SK-N-MC (cell line): ENCODE results near the gene RASA3.

Experiments used
- DNase-seq: peaks from one replicate; pipeline ENCODE4 v3.0.0-alpha.2; 2011; ENCODE audit warnings: low read depth, low spot score
- H3K27ac ChIP-seq: fragments of 200-600 bp; sonication (generic); 2 replicates; pipeline ENCODE4 v1.5.1; 2016; ENCODE audit warnings: mixed run types
- H3K36me3 ChIP-seq: fragments of 200-600 bp; sonication (generic); 2 replicates; pipeline ENCODE4 v1.6.1; 2017; ENCODE audit warnings: antibody characterized with exemption, low read length, mixed read lengths; ENCODE audit not compliant: insufficient read depth
- H3K4me3 ChIP-seq: fragments of 200-600 bp; sonication (generic); 2 replicates; pipeline ENCODE4 v1.5.1; 2016
- H3K9ac ChIP-seq: fragments of 200-600 bp; sonication (generic); 2 replicates; pipeline ENCODE4 v1.8.0; 2017; ENCODE audit warnings: mixed run types, mixed read lengths; ENCODE audit not compliant: insufficient read length
- H3K9me3 ChIP-seq: fragments of 200-600 bp; sonication (generic); 2 replicates; pipeline ENCODE4 v1.6.1; 2017; ENCODE audit warnings: low read depth, mild to moderate bottlenecking, antibody characterized with exemption, low read length, moderate library complexity, mixed read lengths
- EZH2 ChIP-seq: fragments of 200-600 bp; sonication (generic); IDR thresholded peaks from one replicate; pipeline ENCODE4 v1.6.1; 2017; ENCODE audit warnings: antibody characterized with exemption
- FOXP2 ChIP-seq: optimal IDR thresholded peaks from 2 replicates; pipeline ENCODE3; 2011; ENCODE audit warnings: mild to moderate bottlenecking, moderate library complexity; ENCODE audit not compliant: insufficient read depth; ENCODE audit errors: extremely low read length, control extremely low read depth
- POLR2AphosphoS5 ChIP-seq: IDR thresholded peaks from 2 replicates; pipeline ENCODE4 v1.6.1; 2012; ENCODE audit warnings: mild to moderate bottlenecking, low read depth, low read length, borderline replicate concordance

Gene RASA3

DNA sequence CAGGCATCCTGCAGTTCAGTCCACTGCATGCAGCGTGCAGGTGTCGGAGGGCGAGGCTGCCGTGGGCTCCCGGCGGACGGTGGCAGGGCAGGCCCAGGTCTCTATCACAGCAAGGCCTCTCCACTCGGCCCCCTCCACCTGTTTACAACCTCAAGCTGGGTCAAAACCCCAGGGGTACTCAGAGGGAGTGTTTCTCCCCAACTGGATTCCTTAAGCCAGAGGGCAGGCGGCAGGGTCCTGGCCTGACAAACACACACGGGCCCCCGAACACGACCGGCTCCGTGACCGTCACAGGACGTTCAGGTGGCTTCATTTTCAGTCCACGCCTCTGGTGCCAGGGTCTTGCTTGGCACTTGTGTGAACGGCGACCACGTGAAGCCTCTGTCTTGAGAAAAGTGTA, 23.5 kb downstream of the RASA3 start:
- Histone ChIP-seq H3K36me3 (no peaks in the 10 kb centered on the region), H3K4me3 (no peak overlapping the region), H3K9ac (no peak overlapping the region), H3K27ac (no peak overlapping the region), H3K9me3 (no peaks in the 10 kb centered on the region)
- TF ChIP-seq POLR2AphosphoS5 (no peak), FOXP2 (no peak), EZH2 (no peak)
- DNase-seq, result no peak

- H3K36me3 ChIP-seq, result no peaks in the 10 kb centered on the region
- H3K9ac ChIP-seq, result no peak overlapping the region
- no peak overlapping the region for H3K27ac ChIP-seq
- H3K4me3 ChIP-seq, result no peak overlapping the region
- no peaks in the 10 kb centered on the region for H3K9me3 ChIP-seq
- DNase-seq, result no peak
- no peak for TF ChIP-seq EZH2
- TF ChIP-seq FOXP2, result no peak
- no peak for TF ChIP-seq POLR2AphosphoS5
These were observed 24.2 kb downstream of the RASA3 start for GRCh38 chr13:114108141-114108761.

DNA sequence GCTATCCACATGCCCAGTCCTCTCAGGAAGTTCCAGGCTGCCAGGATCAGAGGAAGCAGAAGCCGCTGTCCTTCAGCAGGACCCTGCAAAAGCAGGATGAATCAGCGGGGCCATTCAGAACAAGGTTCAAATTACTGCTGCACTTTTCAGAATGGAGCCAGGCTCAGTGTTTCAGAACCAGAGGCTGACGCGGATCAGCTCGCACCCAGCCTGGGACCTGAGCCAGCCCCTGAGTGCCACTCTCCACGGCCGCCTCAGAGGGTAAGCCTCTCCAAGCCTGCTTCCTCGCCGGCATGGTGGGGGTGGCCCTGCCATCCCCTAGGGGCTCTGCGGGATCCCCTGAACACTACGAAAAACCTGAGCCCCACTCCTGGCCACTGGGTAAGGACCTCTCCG, 24.7 kb downstream of the RASA3 start:
- no peak for DNase-seq
- H3K36me3 ChIP-seq, result no peaks in the 10 kb centered on the region
- H3K27ac ChIP-seq, result no peak overlapping the region
- no peak overlapping the region for H3K9ac ChIP-seq
- TF ChIP-seq POLR2AphosphoS5 (no peak), EZH2 (no peak), FOXP2 (no peak)
- H3K4me3 ChIP-seq, result no peak overlapping the region
- H3K9me3 ChIP-seq, result no peaks in the 10 kb centered on the region

- Histone ChIP-seq H3K4me3 (no peak overlapping the region), H3K9ac (no peak overlapping the region), H3K36me3 (no peaks in the 10 kb centered on the region), H3K27ac (no peak overlapping the region), H3K9me3 (no peaks in the 10 kb centered on the region)
- no peak for TF ChIP-seq EZH2
- TF ChIP-seq FOXP2, result no peak
- TF ChIP-seq POLR2AphosphoS5, result no peak
- no peak for DNase-seq
These were observed 25.3 kb downstream of the RASA3 start for GRCh38 chr13:114106991-114107685.

DNA sequence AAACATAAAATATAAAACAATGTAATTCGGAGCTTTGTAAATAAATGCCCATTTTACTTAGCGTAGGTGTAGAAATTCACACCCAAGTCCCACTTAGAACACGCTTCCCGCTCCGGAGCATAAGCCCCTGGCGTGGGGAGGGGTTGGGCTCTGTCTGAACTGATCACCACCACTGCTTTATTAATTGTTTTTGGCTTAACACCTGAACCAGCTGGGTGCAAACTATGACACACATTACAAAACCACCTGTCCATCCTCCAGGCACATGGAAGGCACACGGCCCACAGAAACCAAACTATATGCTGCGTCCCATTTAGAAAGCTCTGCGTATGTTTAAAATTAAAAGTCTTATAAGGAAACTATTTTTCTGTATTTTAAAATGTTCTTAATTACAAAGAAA, 25.9 kb downstream of the RASA3 start:
- H3K9ac ChIP-seq, result no peak overlapping the region
- no peak overlapping the region for H3K4me3 ChIP-seq
- no peaks in the 10 kb centered on the region for H3K36me3 ChIP-seq
- H3K27ac ChIP-seq, result no peak overlapping the region
- TF ChIP-seq POLR2AphosphoS5, result no peak
- TF ChIP-seq EZH2, result no peak
- no peak for TF ChIP-seq FOXP2
- no peaks in the 10 kb centered on the region for H3K9me3 ChIP-seq
- no peak for DNase-seq

GRCh38 chr13:114105521-114106225, 26.8 kb downstream of the RASA3 start:
- no peak for TF ChIP-seq POLR2AphosphoS5
- no peak for TF ChIP-seq FOXP2
- Histone ChIP-seq H3K27ac (no peak overlapping the region), H3K36me3 (no peaks in the 10 kb centered on the region), H3K4me3 (no peak overlapping the region), H3K9ac (no peak overlapping the region), H3K9me3 (no peaks in the 10 kb centered on the region)
- no peak for DNase-seq

GRCh38 chr13:114104655-114105520, 27.5 kb downstream of the RASA3 start:
- Histone ChIP-seq H3K36me3 (no peaks in the 10 kb centered on the region), H3K27ac (no peak overlapping the region), H3K9ac (no peak overlapping the region), H3K4me3 (no peak overlapping the region), H3K9me3 (no peaks in the 10 kb centered on the region)
- TF ChIP-seq EZH2, result no peak
- no peak for TF ChIP-seq POLR2AphosphoS5
- TF ChIP-seq FOXP2, result no peak
- DNase-seq, result no peak
